Pons (tissue), 1 donor: ENCODE data around the gene CD2AP.
"Not testable (repeated sequence)": the region's sequence is repeated elsewhere in the genome, so short reads cannot be mapped to it uniquely, and the experiment has no call there.

Source experiments
- DNase-seq: peaks from one replicate; pipeline ENCODE4 v3.0.0-alpha.2; 2016; ENCODE audit warnings: low spot score

Gene CD2AP, protein sequence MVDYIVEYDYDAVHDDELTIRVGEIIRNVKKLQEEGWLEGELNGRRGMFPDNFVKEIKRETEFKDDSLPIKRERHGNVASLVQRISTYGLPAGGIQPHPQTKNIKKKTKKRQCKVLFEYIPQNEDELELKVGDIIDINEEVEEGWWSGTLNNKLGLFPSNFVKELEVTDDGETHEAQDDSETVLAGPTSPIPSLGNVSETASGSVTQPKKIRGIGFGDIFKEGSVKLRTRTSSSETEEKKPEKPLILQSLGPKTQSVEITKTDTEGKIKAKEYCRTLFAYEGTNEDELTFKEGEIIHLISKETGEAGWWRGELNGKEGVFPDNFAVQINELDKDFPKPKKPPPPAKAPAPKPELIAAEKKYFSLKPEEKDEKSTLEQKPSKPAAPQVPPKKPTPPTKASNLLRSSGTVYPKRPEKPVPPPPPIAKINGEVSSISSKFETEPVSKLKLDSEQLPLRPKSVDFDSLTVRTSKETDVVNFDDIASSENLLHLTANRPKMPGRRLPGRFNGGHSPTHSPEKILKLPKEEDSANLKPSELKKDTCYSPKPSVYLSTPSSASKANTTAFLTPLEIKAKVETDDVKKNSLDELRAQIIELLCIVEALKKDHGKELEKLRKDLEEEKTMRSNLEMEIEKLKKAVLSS

DNA sequence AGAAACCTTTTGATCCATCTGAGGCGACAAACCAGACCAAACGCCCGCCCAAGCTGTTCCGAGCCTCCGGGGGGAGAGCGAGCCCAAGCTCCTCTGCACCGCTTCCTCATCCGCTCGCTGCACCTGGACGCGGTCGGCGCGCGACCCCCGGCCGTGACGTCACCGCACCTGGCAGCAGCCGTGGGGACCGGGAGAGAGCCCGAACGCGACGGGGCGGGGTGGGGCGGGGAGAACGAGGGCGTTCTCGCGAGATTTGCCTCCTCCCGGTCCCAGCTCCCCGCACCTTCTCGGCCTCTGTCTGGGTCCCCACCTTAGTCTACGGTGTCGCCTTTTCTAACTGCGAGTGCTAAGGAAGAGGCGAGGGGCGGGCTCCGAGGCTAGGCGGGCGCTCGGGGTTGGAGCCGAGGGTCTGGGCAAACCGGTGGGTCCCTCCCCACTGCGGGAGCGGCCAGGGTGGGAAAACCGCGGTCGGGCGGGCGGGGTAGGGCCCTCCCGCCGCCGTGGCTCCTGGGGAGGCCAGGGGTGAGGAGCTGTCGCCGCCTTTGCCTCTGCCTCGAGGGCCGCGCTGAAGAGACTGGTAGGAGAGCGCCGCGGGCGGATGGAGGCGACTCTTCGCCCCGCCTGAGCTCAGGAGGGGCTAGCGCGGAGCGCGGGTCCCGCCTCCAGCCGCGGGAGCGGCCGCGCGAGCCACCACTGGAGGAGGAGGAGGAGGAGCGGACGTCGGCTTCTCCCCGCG, at the start of gene CD2AP:
Gene CD2AP (plus strand): TSS at position 293 of the 736 bp plus-strand sequence. CDS start 456 bp downstream, outside the sequence.
- DNase-seq = peak; percentile 71

DNA sequence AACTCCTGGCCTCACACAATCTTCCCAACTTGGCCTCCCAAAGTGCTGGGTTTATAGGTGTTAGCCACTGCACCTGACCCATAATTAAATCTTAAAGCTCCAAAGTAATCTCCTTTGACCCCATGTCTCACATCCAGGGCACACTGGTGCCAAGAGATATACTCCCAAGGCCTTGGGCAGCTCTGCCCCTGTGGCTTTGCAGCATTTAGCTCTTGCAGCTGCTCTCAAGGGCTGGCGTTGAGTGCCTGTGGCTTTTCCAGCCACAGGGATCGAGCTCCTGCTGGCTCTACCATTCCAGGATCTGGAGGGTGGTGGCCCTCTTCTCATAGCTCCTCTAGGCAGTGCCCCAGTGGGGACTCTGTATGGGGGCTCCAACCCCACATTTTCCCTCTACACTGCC, 49.3 kb upstream of the CD2AP start:
- DNase-seq = no peak

DNA sequence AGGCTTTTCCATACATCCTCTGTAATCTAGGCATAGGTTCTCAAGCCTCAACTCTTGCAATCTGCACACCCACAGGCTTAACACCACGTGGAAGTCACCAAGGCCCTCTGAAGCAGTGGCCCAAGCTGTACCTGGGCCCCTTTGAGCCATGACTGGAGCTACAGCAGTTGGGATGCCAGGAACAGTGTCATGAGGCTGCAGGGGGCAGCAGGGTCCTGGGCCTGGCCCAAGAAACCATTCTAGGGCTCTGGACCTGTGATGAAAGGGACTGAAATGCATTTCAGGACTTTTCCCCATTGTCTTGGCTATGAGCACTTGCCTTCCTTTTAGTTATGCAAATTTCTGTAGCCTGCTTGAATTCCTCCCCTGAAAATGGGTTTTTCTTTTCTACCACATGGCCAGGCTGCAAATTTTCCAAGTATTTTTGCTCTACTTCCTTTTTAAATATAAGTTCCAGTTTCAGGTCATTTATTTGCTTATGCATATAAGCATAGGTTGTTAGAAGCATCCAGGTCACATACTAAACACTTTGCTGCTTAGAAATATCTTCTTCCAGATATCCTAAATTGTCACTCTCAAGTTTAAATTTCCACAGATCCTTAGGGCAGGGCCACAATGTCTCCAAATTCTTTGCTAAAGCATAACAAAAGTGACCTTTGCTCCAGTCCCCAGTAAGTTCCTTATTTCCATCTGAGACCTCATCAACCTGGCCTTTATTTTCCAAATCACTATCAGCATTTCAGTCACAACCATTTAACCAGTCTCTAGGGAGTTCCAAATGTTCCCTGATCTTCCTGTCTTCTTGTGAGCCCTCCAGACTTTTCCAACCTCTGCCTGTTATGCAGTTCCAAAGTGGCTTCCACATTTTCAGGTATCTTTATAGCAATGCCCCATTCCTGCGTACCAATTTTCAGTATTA, 48.6 kb upstream of the CD2AP start:
- DNase-seq = no peak

DNA sequence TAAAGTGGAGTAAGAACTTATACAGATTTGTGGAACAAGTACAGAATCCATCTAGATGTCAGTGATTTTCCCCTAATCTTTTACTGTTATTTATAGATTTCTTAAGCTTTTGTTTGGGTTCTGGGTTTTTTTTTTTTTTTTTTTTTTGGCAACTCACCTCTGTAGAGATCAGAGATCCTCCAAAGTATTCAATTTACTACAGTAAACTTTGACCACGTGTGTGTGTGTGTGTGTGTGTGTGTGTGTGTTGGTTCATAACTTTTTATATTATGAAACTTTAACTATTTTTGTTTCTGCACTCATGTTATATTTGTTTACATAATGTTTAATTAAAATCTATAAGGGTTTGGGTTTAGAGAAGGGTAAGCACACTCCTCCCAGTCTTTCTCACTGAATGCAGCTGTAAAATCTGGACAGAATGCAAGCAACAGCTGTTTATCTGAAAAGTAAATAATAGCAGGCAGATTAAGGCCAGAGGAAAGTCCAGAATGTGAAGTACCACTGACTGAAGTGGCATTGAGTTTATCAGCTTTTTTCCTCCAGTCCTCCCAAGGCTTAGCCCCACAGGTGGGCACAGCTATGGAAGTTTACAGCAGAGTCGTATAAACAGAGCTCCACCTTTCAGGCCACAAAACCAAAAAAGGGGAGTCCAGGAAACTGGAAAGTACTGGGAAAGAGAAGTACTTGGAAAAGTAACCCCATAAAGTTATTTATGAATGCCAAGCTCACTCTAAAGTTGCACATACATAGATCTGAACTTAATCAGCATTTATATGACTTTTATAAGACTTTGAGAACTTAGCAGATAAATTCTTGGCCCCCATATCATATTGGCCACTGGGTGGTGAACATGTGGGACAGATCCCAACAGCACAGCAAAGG, 43.0 kb upstream of the CD2AP start:
- DNase-seq = no peak

DNA sequence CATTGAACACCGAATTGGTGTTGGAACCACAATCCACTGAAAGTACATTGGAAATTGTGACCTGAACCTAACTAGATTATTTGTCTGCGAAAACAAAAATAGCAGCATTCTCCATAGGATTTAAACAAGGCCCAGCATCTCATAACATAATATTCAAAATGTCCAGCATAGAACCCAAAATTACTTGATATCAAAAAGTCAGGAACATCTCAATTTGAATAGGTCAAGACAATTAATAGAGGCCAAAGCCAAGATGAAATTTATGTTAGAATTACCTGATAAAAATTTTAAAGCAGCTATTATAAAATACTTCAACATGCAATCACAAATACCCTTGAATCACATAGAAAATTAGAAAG, 42.4 kb upstream of the CD2AP start:
- DNase-seq = no peak

DNA sequence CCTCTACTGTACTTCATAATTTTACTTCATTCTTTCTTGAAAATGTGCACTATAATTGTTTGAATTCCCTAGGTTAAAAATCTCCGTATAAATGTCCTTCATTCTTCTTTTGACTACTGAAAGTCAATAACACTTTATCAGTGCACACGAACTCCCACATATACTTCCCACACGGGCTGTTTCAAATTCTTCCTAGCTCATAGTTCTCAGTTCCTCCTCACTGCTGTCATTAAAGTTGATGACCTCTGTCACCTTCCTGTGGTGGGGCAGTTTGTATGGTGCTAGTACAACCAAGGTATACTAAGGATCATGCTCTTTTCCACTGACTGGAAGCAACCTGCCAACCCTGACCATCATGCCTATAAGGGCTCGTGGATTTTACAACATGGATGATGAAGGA, 40.0 kb upstream of the CD2AP start:
- DNase-seq = no peak

DNA sequence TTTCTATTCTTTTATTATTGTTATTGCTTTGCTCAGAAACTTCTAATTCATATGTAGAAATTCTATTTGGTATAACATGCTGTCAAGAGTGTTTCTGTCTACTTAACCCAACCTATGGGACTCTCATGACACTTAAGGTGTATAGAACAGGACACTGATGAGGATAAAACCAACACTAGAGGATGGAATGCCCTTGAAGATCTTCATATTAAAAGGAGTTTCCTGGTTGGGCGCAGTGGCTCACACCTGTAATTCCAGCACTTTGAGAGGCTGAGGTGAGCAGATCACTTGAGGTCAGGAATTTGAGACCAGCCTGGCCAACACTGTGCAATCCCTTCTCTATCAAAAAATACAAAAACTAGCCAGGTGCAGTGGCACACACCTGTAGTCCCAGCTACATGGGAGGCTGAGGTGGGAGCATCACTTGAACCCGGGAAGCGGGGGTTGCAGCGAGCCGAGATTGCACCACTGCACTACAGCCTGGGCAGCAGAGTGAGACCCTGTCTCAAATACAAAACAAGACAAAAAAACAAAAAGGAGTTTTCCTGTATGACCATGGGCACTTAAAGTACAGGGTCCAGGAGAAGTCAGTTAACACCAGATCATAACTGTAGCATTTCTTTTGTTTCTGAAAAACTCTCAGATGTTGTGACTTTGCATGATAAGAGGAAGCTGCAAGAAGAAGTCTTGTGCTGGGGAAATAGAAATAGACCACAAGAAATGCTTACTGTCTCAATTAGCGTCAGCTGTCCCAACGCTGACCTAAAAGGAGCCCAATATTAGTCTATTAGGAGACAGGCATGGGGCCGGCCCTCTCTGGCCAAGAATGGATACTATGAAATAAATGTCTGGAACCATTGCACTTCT, 38.9 kb upstream of the CD2AP start:
- DNase-seq = peak; percentile 11

DNA sequence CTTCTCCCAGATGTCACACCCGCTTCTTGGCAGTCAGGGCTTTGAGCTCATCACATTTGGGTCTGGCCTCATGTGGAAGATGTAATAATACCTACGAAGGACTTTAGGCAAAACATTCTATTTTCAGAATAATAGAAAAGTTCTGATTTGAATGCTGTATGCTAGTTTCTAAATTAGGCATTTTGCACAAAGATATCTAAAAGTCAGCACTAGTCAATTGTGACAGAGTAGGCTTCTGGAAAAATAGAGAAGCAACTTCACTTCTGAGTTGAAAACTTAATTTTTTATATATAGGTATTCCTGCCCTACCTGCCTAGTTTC, 38.3 kb upstream of the CD2AP start:
- DNase-seq = no peak

DNA sequence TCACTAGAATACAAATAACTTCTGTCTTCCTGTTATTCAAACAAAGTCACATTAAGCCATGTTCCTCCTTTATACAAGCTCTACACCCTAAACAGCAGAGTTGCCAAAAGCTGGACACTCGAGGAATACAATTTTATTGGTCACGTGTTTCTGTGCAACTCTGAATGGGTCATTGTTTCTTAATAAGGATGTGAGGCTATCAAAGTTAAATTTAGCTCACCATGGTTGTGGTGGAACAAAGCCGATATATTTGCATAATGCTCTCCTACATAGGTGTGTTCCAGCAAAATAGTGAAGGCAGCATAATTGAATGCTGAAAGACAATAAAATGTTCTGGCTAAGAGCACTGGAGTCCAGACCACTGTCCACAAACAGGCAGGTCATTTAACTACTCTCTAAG, 36.9 kb upstream of the CD2AP start:
- DNase-seq = peak; percentile 70

DNA sequence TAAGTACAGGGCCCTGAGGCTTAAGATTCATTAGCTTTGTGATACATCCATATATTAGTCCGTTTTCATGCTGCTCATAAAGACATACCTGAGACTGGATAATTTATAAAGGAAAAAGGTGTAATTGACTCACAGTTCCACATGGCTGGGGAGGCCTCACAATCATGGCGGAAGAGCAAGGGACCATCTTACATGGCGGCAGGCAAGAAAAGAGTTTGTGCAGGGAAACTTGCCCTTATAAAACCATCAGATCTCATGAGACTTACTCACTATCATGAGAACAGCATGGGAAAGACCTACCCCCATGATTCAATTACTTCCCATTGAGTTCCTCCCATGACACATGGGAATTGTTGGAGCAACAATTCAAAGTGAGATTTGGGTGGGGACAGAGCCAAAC, 32.6 kb upstream of the CD2AP start:
- not testable (repeated sequence) for DNase-seq

DNA sequence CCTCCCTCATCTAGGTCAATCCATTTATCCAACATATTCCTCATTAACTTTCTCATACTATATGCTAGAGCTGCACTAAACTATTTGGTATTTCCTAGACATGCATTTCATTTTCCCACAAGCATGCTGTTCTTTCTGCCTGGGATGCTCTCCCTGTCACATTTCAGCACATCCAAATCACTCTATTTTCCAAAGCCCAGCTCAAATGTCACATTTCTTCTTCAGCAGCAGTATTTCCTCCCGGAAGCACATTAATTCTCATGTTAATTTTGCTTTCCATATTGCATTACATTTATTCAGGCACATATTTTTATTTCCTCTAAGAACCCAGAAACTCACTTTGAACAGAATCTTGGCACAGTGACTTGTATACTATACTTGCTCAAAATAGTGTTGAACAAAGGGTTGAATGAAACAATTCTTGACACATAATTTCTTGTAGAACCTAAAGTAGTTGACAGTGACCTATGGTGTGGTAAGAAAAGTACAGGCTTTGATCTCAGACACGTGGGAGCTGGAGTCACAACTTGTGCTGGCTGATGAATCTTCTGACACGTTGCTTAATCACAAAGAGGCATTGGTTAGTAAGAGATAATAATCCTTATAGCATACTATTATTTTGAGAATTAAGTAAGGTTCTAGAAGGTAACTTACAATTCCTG, 30.8 kb upstream of the CD2AP start:
- DNase-seq = no peak

DNA sequence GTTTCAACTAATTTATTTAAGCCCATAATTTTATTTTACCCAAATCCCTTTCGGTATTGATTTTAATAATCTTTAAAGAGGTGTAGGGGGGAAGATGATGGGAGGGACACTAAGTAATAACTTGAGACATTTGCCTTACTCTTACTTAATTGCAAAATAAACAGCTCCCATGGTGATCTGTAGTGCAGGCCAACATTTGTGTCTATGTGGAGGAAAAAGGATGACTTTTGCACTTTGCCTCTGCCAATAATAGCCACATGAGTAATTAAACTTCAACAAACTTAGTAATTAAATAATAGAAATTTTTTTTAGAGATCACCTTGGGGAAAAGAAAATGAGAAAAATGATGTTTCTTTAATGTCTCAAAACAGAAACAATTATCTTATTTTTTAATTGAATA, 29.9 kb upstream of the CD2AP start:
- no peak for DNase-seq

DNA sequence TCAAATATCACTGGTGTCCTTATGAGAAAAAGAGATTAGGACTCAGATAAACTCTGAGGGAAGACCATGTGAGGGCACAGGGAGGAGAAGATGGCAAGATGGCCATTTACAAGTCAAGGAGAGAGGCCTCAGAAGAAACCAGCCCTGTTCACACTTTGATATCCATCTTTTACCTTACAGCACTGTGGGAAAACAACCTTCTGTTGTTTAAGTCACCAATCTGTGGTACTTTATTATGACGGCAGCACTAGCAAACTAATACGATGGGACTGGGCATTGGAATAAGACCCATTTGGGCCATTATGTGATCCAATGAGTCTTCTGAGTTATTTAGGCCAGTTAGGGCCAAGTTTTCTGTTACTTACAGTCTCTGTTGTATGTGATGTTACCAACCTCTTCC, 26.4 kb upstream of the CD2AP start:
- no peak for DNase-seq

DNA sequence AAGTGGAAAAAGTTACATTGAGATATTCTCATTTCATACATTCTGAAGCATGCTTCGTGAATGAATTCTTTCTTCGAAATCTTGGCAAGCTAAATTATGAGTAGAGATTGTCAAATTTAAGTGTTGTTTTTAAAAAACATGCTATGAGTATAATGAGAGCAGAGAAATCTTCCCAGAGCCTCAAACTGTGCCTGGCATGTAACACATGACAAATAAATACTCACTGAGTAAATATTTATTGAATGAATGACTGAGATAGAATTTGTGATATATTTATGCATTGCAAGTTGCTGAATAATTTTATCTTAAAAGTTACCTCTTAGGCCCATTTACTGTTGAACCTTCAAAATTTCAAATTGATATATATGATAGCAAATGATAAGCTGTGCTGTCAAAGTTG, 24.7 kb upstream of the CD2AP start:
- no peak for DNase-seq

DNA sequence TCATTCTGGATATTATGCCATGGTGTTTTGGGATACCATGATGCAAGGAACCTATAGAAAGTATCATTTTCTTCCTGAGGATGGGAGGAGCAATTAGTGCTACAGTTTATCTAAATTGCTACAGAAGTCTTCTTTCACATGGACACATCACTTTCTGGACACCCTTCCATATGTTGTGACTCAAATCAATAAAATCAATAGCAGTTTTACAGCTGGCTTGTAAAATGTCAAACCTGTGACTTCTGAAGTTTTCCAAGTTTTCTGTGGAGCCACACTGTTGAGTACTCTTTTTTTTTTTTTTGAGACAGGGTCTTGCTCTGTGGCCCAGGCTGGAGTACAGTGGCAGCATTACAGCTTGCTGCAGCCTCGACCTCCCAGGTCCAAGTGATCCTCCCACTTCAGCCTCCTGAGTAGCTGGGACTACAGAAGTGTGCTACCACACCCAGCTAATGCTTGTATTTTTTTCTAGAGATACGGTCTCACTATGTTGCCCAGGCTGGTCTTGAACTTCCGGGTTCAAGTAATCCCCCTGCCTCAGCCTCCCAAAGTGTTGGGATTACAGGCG, 24.1 kb upstream of the CD2AP start:
- no peak for DNase-seq

DNA sequence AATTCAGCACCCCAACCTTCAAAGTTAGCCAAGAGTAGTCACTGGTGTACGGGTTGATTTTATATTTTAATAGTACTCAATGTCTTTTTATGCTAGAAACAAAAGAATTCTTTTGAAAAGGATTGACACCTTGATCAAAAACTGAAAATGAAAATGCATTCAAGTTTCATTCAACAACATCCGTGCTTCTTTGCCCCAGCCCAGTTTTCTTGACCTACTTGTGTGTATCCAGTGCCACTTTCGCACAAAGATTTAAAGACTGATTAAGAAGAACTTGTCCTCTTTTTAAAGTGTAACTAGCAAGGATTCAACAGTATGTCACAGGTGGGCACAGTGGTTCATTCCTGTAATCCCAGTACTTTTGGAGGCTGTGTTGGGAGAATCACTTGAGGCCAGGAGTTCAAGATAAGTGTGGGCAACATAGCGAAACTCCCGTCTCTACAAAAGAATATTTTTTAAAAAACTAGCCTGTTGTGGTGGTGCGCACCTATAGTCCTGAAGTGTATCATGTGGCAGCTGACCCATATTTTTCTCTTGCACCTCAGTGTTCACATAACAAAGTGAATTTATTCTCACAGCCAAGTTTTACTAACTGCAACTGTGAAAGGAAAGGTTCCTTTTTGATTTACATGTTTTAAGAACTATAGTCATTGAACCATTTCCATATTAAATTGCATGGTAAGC, 22.7 kb upstream of the CD2AP start:
- DNase-seq = no peak

DNA sequence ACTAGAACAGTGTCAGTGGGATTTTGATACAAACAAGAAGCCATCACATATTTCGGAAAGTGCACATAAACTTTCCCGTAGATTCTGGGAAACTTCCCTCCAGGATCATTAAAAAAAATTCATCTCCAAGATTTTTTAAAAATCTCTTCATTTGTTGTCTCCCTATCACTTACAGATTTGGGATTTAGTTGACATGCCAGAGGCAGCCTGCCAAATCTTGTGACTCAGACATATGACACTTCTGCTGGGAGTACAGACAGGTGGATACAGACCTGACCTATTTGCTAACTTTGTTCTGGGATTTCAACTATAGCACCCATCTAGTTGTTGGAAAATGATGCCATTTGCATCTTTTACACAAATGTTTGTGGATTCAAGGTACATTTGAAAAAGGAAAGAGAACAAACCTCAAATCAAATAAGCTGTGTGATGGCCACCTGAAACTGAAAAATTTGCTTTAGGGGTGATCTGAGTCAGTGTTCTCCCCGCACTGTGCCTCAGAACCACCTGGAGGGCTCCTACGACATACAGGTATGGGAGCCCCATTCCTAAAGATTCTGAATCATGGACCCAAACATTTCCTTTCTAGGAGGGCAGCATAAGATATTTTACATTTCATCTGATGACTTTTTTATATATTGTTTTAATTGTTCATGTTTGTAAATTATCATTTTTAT, 21.9 kb upstream of the CD2AP start:
- DNase-seq = no peak

DNA sequence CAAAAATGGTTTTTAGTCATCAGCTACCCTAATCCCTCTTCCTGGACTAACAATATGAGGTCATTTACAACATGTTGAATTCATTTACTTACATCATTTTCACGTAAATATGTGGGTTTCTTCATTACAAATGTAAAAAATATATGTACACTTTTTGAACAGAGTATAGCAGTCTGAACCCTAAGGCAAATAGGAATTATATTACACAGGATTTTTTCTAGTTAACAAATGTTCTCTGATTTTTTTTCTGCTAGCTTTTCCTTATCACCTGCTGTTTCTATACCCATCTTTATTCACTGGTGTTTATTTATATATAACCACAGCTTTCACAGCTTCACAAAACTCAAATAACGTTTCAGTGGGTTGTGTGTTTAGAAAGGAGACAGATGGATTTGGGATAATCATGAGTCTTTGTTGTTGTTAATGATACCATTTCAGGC, 21.0 kb upstream of the CD2AP start:
- no peak for DNase-seq
